Adrenal gland (tissue), 5 donors: ENCODE data around the gene CPXM1.

Experiments used
- POLR2A ChIP-seq, 2 donors: fragments of 450-650 bp; IDR thresholded peaks; one replicate each; pipeline ENCODE4 v1.6.1; 2017; ENCODE audit warnings: antibody characterized with exemption in 2 of 2, mild to moderate bottlenecking in 2 of 2, moderate library complexity in 1 of 2
- TF ChIP-seq, protein P1 (sequence below), 6 experiments: fragments of 450-650 bp in 4 of 6; fragments of 200-600 bp in 2 of 6; sonication (generic) in 1 of 6; IDR thresholded peaks; 1 replicate in 5 of 6; 2 replicates in 1 of 6; pipeline versions ENCODE4 v1.5.1 to v1.8.0; 2016 to 2021; ENCODE audit warnings: antibody characterized with exemption in 6 of 6, mild to moderate bottlenecking in 2 of 6, moderate library complexity in 1 of 6
- donor health status: DM: no; HTN: no; CAD: no.

DNA sequence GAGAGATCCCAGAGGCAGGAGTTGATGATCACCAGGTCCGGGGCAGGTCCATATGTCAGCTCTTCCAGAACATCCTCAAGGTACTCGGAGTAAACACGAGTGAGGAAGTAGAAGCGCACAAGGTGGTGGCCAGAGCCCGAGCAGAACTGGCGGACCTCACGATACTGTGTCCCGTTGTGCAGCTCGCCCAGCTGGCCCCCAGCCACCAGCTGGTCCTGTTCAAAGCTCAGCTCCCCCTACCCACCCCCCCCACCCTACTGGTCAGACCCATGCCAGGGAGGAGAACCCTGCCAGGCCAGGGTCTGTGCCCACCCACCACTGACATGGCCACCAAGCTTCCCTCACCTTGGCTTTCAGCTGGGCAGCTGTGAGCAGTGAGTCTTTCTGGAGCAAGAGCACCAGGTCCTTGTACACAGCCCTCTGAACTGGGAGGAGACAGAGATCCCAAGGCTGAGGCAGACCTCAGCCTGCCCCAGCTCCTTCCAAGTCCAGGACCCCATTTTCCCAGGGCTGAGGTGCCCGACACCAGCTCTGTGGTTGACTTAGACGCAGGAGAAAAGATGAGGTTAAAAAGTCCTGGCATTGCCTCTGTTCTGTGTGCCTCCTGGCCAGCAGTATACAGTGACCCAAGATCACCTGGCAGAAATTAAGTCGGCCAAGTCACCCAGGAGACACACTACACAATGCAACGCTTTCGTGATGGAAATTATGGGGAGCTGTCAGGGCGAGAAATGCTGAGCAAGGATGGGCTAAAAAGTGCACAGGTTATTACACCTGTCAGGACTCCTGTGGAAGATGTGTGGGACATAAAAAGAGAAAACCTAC is 38.6 kb upstream of the CPXM1 start:
- no peak for TF ChIP-seq POLR2A (IDR thresholded peaks at IDR 0.05)
- TF ChIP-seq, protein P1, sequence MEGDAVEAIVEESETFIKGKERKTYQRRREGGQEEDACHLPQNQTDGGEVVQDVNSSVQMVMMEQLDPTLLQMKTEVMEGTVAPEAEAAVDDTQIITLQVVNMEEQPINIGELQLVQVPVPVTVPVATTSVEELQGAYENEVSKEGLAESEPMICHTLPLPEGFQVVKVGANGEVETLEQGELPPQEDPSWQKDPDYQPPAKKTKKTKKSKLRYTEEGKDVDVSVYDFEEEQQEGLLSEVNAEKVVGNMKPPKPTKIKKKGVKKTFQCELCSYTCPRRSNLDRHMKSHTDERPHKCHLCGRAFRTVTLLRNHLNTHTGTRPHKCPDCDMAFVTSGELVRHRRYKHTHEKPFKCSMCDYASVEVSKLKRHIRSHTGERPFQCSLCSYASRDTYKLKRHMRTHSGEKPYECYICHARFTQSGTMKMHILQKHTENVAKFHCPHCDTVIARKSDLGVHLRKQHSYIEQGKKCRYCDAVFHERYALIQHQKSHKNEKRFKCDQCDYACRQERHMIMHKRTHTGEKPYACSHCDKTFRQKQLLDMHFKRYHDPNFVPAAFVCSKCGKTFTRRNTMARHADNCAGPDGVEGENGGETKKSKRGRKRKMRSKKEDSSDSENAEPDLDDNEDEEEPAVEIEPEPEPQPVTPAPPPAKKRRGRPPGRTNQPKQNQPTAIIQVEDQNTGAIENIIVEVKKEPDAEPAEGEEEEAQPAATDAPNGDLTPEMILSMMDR (IDR thresholded peaks at IDR 0.05) = no peak
